Calu3 (cell line): ENCODE measurements around the gene LAMA2. TPM values are rescaled to one million over a fixed set of nuclear protein-coding genes. Genes with fewer than 3 reads are reported as not detected.

Experiments
- BruUV-seq: library from RNA; stranded (reverse); fragments of 400-500 nt; replicated peaks from 2 replicates; lab custom pipeline; 2021; lab: Mats Ljungman, UMichigan
- CTCF ChIA-PET: fragments of 300-600 bp; sonication (Branson Sonifier 250); formaldehyde crosslinking; loops from one replicate; lab custom pipeline; 2022; ENCODE audit warnings: antibody characterized with exemption; lab: Charles Lee
- DNase-seq: peaks from one replicate; pipeline ENCODE4 v3.0.0; 2022
- H3K27ac Mint-ChIP-seq: one replicate; pipeline ENCODE4 v1.8.0; 2022; ENCODE audit warnings: mixed read lengths; ENCODE audit not compliant: unreplicated experiment
- H3K27me3 Mint-ChIP-seq: one replicate; pipeline ENCODE4 v1.8.0; 2022; ENCODE audit warnings: mixed read lengths; ENCODE audit not compliant: unreplicated experiment
- H3K36me3 Mint-ChIP-seq: one replicate; pipeline ENCODE4 v1.8.0; 2022; ENCODE audit warnings: mild to moderate bottlenecking, moderate library complexity, mixed read lengths; ENCODE audit not compliant: insufficient read depth, unreplicated experiment
- H3K4me1 Mint-ChIP-seq: one replicate; pipeline ENCODE4 v1.8.0; 2022; ENCODE audit warnings: mild to moderate bottlenecking, low read depth, mixed read lengths; ENCODE audit not compliant: unreplicated experiment
- H3K4me3 Mint-ChIP-seq: one replicate; pipeline ENCODE4 v1.8.0; 2022; ENCODE audit warnings: mild to moderate bottlenecking, low read depth, moderate library complexity, mixed read lengths; ENCODE audit not compliant: unreplicated experiment
- H3K9me3 Mint-ChIP-seq: one replicate; pipeline ENCODE4 v1.8.0; 2022; ENCODE audit warnings: low read depth, mixed read lengths; ENCODE audit not compliant: unreplicated experiment
- CTCF ChIP-seq: fragments of 200-600 bp; IDR thresholded peaks from one replicate; pipeline ENCODE4 v1.8.0; 2022; ENCODE audit warnings: antibody characterized with exemption; ENCODE audit not compliant: unreplicated experiment
- intact Hi-C: fragments of 100-400 bp; cut with micrococcal nuclease; formaldehyde crosslinking; loops from one replicate; pipeline ENCODE4 v1.10.0; 2022; ENCODE audit not compliant: unreplicated experiment
- total RNA-seq: library from RNA; stranded (reverse); gene quantifications from 2 replicates; pipeline ENCODE4 v1.2.3, GENCODE V29; 2022

LAMA2 gene
- total RNA-seq, 1 experiment from 2014 or later: 0.80 TPM

DNA sequence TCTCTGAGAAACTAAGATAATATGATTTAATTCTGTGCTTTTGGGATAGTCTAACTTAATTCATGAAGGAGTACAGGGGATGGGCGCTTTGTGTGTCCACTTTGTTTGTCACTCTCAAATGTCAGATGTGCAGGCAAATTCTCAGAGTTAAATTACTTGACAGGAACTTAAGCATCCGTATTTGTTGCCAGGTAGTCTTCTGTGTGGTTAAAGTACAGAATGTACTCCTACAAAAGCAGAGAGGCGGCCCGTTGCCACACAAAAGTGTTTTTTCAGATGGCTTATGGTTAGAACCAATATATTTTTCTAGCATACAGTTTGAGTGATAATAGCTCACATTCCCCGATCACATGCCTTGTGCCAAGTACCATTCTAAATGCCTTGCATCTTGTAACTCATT lies 234.4 kb downstream of the LAMA2 start:
- no peaks in the 10 kb centered on the region for H3K36me3 Mint-ChIP-seq
- no peak for TF ChIP-seq CTCF
- DNase-seq: no peak
- CTCF ChIA-PET: interaction anchor here (0.6 kb wide), 1 partner anchor 490 kb away, joined by 8 read pairs; no protein-coding TSS in a partner anchor
- no peak overlapping the region for H3K4me3 Mint-ChIP-seq
- no peaks in the 10 kb centered on the region for H3K9me3 Mint-ChIP-seq
- no TSS peak for BruUV-seq
- H3K4me1 Mint-ChIP-seq: no peaks in the 10 kb centered on the region
- no peaks in the 10 kb centered on the region for H3K27me3 Mint-ChIP-seq
- intact Hi-C loops: no loop called here
- no peak overlapping the region for H3K27ac Mint-ChIP-seq

DNA sequence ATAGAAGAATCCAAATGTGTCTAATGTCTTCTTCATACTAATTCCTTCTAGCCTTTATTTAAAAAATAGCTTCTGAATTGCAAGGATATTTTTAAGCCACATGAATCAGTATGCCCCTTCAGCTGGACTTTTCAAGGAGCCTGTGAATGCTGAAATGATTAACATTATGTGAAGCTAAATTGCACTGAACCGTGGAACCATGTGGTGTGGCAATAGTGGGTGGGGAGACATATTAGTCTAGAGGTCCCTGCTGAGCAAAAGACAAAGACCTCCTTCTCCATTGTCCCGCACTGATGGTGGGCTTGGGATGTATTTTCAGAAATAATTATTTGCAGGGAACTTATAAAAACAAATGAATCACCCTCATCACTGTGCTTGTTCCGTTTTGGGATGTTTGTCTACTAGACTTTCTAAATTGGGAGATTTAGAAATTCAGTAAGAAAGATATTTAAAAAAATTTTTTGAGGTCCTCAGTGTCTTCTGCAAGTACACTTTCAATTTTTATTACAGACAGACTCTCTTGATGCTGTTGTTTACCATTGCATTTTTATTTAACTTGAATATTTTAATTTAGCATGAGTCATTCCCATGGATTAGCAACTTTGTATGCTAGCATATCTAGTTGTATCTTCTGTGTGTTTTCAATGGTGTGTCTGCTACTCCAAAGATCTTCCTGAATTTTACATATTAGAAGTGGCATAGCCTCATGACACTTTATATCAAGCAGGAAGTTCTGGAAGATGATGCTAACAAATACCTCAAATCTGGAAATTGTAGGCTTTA lies 238.1 kb downstream of the LAMA2 start:
- CTCF ChIA-PET: interaction anchor here (0.5 to 1.1 kb wide), 2 partner anchors 14 to 1859 kb away, joined by 3 to 4 read pairs; no protein-coding TSS in a partner anchor
- BruUV-seq: no TSS peak
- no peak for TF ChIP-seq CTCF
- H3K9me3 Mint-ChIP-seq: no peaks in the 10 kb centered on the region
- no peak overlapping the region for H3K27ac Mint-ChIP-seq
- intact Hi-C loops: no loop called here
- H3K27me3 Mint-ChIP-seq: no peaks in the 10 kb centered on the region
- H3K4me3 Mint-ChIP-seq: no peak overlapping the region
- DNase-seq: no peak
- H3K4me1 Mint-ChIP-seq: no peaks in the 10 kb centered on the region
- no peaks in the 10 kb centered on the region for H3K36me3 Mint-ChIP-seq

- H3K4me3 Mint-ChIP-seq: no peak overlapping the region
- CTCF ChIA-PET: no interaction called here
- no peak for TF ChIP-seq CTCF
Observed at GRCh38 chr6:129124347-129124746, 241.4 kb downstream of the LAMA2 start.

DNA sequence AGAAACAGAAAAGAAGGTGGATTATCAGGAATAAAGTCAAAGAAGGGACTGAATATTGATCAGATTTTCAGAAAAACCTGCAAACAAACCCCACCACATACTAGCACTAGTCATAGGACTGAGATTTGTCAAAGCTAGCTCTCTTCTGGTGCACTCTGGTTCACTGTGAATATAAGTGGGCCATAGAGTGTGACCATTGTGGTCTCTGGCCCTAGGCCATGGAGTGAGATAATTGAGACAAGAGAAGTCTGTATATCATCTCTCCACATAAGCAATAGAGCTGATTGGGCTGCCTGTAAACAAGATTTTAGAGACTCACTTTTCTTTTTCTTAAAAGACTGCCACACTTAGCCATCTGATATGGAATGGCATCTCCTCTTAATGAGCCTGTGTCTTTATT lies 247.2 kb downstream of the LAMA2 start:
- H3K36me3 Mint-ChIP-seq: no peaks in the 10 kb centered on the region
- H3K4me1 Mint-ChIP-seq: no peaks in the 10 kb centered on the region
- CTCF ChIA-PET: no interaction called here
- intact Hi-C loops: no loop called here
- BruUV-seq: no TSS peak
- H3K9me3 Mint-ChIP-seq: no peaks in the 10 kb centered on the region
- TF ChIP-seq CTCF: no peak
- no peak for DNase-seq
- no peak overlapping the region for H3K27ac Mint-ChIP-seq
- peaks cover 16% of the 10 kb centered on the region for H3K27me3 Mint-ChIP-seq
- no peak overlapping the region for H3K4me3 Mint-ChIP-seq

More at GRCh38 chr6:129124347-129124746, 241.4 kb downstream of the LAMA2 start:
- Mint-ChIP-seq H3K9me3 (no peaks in the 10 kb centered on the region), H3K4me1 (no peaks in the 10 kb centered on the region), H3K27me3 (no peaks in the 10 kb centered on the region), H3K36me3 (no peaks in the 10 kb centered on the region), H3K27ac (no peak overlapping the region)
- no TSS peak for BruUV-seq
- intact Hi-C loops: no loop called here
- DNase-seq: no peak
